Activated T-cell treated with anti-CD3 and anti-CD28 coated beads, Interleukin-2, amount 50 U/mL, for 1 hour (primary cell): ENCODE data around the gene KCNG2.

Source experiments
- DNase-seq: peaks from one replicate; pipeline ENCODE4 v3.0.0-alpha.2; 2020

The KCNG2 gene

DNA sequence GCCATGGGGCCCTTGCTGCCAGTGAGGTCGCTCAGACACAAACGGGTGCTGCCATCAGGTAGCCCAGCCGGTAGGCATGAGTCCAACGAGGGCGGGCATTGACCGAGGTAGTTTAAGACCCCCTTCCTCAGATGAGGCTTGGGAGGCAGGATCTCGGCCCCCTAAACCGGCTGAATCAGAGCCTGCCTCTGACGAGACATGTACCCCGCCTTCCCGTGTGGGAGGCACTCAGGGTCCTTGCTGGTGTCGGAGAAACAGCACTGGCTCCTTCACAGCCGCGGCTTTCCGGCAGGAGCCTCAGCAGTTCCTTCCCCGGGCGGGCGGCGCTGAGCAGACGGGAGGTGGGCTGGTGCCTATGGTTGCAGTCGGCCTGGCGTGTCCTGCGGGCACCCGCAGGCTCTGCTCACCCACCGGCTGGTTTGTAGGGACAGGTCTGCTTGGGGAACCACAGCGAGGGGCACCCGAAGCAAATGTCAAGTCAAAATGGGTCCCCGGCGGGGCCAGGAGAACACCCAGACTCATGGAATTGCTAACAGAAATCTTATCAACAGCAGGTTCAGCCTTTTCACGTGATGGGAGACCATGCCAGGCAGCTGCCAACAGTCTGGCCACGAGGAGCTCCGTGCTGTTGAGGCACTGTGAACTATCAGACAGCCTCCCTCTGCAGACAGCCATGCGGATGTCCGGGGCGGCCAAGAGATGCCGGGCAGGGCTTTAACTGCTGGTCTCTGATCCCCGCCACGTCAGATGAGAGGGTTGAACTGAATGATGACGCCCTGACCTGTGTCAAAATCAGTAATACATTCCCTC, 2.8 kb downstream of the KCNG2 start:
- no peak for DNase-seq

DNA sequence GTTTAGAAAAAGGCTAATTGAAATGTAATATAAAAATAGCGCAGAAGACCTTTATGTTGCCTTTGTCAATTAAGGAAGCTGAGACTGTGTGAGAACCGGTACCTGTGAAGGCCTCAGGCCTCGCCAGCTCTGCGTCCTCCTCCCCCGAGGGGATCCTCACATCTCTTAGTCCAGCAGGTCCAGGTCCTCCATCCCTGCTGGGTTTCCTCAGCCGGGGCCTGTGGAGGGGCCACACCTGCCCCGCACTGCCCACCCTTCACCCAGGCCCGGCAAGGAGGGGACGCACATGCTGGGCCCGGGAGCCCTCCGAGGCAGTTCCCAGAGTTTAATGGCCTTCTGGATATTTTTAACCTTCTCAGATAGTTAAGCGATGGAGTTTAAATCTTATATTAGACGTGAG, 3.5 kb downstream of the KCNG2 start:
- no peak for DNase-seq

DNA sequence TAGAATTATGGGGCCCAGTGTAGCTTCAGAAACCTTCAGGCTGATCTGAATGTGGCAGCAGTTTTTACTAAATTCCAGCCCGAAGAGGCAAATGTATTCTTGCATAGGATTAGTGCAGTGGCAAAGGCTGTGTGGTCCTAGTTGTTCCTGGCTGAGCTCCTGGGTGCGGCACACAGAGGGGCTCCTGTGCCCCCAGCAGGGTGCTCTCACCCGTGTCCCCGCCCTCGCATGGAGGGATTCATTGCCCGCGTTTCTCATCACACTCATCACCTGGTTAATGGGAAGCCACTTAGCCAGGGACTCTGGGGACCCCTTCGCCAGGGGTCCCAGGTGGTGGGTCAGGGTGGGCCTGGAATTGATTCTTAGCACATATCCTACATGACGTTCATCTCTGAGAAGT, 3.9 kb downstream of the KCNG2 start:
- DNase-seq: no peak

DNA sequence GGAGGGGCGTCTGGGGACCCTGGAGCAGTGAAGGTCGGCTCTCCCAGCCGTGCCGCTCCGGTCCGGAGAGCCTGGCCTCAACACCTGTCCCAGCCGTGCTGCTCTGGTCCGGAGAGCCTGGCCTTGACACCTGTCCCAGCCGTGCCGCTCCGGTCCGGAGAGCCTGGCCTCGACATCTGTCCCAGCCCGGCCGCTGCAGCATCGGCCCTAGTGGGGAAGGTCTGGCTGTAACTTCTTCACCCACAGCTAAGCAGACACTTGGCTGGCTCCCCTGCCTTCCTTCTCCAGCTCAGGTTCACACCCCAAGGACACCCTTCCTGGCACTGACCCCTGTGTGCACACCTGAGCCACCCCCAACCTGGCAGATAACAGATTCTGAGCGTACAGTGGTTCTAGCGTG, 4.6 kb downstream of the KCNG2 start:
- no peak for DNase-seq

DNA sequence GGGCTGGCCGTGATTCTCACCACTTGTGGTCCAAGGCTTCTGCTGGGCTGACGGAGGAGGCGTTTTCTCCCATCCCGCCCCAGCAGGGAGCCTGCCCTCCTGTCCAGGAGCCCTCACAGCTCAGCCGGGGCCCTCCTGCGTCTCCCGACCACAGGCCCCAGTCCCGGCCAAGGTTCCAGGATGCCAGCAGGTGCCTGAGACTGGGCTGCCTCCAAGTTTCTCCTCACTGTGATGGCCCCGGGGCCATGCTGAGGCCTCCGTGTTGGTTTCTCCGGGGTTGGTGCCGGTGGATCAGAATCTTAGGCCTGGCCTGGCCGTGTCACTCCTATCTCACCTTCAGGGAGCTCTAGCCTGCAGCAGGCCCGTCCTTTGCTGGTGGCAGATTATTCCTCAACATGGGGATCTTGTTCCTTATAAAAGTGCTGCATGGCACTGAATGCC, 5.9 kb downstream of the KCNG2 start:
- no peak for DNase-seq

GRCh38 chr18:79804130-79804787, 6.5 kb downstream of the KCNG2 start:
- DNase-seq: peak; percentile 28

- no peak for DNase-seq
Measured at GRCh38 chr18:79805211-79805887, 7.6 kb downstream of the KCNG2 start.

GRCh38 chr18:79805926-79806487, 8.3 kb downstream of the KCNG2 start:
- no peak for DNase-seq

- DNase-seq: no peak
Measured at GRCh38 chr18:79806976-79807841, 9.5 kb downstream of the KCNG2 start.

GRCh38 chr18:79809482-79810192, 11.9 kb downstream of the KCNG2 start:
- no peak for DNase-seq

DNA sequence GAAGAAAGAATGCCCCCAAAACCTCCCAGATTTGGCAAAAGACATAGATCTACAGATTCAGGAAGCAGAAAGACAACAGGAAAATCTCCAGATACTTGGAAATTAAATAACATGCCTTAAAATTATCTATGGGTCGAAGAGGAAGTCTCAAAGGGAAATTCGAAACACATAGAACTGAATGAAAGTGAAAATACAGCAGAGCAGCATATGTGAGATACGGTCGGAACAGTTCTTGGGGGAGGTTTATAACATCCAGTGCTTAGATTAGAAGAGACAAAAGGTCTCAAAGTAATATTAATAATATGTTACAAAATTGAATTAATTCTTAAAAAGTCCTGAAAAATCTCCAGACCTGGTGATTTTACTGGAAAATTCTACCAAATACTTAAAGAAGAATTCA, 14.3 kb downstream of the KCNG2 start:
- DNase-seq: no peak

DNA sequence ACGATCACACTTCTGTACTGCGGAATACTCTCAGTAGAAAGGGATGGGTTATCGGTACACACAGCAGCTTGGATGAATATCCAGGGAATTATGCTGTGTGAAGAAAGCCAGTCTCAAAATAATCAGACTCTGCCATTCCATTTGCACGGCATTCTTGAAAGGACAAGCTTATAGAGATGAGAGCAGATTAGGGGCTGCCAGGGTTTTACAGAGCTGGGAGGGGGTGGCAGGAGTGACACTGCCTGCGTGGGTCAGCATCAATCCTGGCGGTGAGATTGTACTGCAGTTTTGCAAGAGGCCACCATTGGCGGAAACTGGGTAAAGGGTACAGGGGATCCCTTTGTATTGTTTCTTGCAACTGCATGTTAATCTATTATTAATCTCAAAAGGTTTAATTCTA, 16.6 kb downstream of the KCNG2 start:
- no peak for DNase-seq

- DNase-seq: no peak
Measured at GRCh38 chr18:79815657-79816056, 17.9 kb downstream of the KCNG2 start.

DNA sequence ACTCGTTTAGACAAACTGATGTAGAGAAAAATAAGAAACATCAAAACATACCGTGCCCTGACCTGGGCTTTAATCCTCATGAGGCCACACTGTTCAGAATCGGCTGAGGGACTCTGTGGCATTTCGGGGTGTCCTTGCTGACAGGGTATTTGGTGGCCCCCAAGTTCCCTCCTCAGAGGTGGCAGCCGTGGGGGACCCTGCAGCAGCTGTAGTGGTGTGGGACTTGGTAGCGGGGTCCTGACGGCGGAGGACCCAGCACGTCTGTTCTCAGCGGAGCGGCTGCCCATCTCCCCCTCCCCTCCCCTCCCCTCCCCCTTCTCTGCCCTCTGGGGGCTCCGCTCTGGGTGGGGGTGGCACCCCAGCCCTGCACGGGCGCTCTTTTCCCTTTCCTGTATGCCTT, 18.4 kb downstream of the KCNG2 start:
- no peak for DNase-seq

DNA sequence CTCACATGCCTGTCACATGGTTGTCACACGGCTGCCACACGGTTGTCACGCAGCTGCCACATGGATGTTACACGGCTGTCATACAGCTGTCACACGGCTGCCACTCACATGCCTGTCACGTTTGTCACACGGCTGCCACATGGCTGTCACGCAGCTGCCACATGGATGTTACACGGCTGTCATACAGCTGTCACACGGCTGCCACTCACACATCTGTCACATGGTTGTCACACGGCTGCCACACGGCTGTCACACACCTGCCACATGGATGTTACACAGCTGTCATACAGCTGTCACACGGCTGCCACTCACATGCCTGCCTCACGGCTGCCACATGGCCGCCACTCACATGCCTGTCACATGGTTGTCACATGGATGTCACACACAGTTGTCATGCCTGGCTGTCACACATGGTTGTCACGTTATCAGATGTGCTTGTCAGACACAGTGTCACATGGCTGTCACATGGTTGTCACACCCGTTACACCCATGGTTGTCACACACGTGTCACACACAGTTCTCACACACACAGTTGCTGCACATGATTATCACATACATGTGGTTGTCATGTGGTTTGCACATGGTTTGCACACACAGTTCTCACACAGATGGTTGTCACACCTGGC, 19.4 kb downstream of the KCNG2 start:
- no peak for DNase-seq

DNA sequence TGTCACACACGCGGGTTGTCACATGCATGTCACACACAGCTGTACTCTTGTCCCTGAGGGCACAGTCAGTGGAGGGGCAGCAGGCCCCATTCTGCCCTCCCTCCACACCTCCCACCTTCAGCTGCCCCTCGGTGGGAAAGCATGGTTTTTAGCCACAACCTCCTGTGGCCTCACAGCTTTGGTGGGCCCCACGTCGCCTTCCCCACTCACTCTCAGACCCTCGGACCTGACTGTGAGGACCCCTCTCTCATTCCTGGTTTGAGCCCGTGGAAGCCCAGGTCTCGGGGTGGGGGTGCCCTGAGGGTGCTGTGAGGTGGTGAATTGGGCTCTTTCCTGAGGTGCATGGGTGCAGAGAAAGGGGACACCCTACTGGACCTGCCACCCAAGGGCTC, 19.9 kb downstream of the KCNG2 start:
- no peak for DNase-seq

DNA sequence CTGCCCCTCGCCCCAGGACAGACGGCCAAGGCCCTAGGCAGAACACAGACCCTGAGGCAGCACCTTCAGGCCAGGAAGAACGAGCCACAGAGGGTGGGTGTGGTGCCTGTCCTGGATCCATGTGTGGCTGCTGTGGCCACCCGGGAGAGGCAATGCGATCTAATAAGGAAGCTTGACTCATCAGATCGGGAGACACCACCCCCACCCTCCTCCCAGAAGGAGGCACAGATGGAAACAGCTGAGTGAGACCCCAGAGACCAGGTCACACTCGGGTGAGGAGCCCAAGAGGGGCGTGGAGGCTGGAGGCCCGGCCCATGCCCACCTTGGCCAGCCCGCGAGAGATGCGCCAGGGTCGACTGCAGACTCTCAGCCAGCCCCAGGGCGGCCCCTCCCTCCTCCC, 20.3 kb downstream of the KCNG2 start:
- no peak for DNase-seq

GRCh38 chr18:79818631-79819030, 20.9 kb downstream of the KCNG2 start:
- no peak for DNase-seq

- DNase-seq: no peak
Measured at GRCh38 chr18:79819064-79819967, 21.6 kb downstream of the KCNG2 start.

GRCh38 chr18:79819968-79820351, 22.2 kb downstream of the KCNG2 start:
- no peak for DNase-seq
